Ishikawa (cell line): ENCODE measurements around the gene LY6G5C.

Experiments
- CREB1 ChIP-seq: IDR thresholded peaks from 2 replicates; pipeline ENCODE4 v1.6.1; 2012; ENCODE audit warnings: low read depth
- EP300 ChIP-seq: IDR thresholded peaks from 2 replicates; pipeline ENCODE4 v1.6.1; 2012; ENCODE audit warnings: borderline replicate concordance
- RAD21 ChIP-seq: IDR thresholded peaks from 2 replicates; pipeline ENCODE4 v1.6.1; 2012; ENCODE audit warnings: low read depth
- TAF1 ChIP-seq: IDR thresholded peaks from 2 replicates; pipeline ENCODE4 v1.6.1; 2012; ENCODE audit warnings: low read depth, mild to moderate bottlenecking
- TEAD4 ChIP-seq: IDR thresholded peaks from 2 replicates; pipeline ENCODE4 v1.6.1; 2012
- TF ChIP-seq, protein P1 (sequence below): IDR thresholded peaks from 2 replicates; pipeline ENCODE4 v1.6.1; 2012

DNA sequence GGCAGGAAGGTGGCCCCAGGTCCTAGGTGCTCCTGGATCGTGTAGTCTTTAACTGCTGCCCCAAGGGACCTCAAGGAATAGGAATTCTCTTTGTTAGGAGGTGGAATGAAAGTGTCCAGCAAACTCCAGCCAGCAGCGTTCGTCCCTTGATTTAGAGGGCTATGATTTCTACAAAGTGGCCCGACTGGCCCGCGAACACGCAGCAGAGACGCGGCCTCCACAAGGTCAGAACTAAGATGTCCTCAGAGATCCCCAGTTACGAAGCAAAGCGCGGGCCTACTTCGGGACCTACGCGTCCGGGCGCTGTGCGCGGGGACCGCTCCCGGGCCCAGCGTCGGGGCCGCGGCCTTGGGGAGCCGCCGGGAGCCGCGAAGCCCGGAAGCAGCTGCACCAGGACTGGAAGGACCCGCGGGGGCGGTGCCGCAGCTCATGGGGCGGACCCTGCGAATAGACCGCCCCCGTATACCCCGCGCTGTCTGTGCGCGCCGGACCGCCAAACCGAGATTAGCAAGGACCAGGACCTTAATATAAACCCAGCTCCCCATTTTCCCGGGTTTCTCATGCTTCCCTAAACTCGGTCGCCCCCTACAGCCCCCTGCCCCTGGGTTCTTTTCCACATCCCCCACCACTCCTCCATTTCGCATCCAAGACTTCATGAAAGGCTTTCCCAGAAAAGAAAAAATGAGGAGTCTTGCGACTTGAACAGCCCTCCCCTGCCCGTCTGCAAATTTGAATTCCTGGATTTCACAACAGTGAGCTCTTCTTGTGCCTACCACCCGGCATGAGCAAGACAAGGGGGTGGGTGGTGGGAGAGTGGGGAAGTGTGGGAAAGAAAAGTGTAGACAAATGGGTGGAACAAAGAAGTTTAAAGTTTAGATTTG, 20.2 kb downstream of the LY6G5C start, which contains the start of gene C6orf47:
- TF ChIP-seq, protein P1, sequence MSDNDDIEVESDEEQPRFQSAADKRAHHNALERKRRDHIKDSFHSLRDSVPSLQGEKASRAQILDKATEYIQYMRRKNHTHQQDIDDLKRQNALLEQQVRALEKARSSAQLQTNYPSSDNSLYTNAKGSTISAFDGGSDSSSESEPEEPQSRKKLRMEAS, result peak; percentile 49
- TF ChIP-seq EP300 (no peak), TEAD4 (no peak), TAF1 (peak; percentile 84), RAD21 (no peak), CREB1 (no peak)
